Hepatocyte (in vitro differentiated cells): Measurements from ENCODE around the gene TDRD12. TPM values are rescaled to one million over a fixed set of nuclear protein-coding genes. Genes with fewer than 3 reads are reported as not detected.

Experiments used
- DNase-seq: peaks from one replicate; pipeline ENCODE4 v3.0.0-alpha.2; 2016; ENCODE audit warnings: low spot score
- H2AFZ ChIP-seq: fragments of 200-600 bp; sonication (generic); 2 replicates; pipeline ENCODE4 v1.6.0; 2016; ENCODE audit warnings: antibody characterized with exemption, mild to moderate bottlenecking
- H3K27ac ChIP-seq: fragments of 200-600 bp; sonication (generic); 2 replicates; pipeline ENCODE4 v1.5.1; 2016; ENCODE audit warnings: mild to moderate bottlenecking
- H3K27me3 ChIP-seq: fragments of 200-600 bp; sonication (generic); 2 replicates; pipeline ENCODE4 v1.6.1; 2016
- H3K36me3 ChIP-seq: fragments of 200-600 bp; sonication (generic); replicated peaks from 2 replicates; pipeline ENCODE4 v1.5.1; 2016; ENCODE audit warnings: low read depth; ENCODE audit not compliant: insufficient read depth
- H3K4me1 ChIP-seq: fragments of 200-600 bp; sonication (generic); 2 replicates; pipeline ENCODE4 v1.5.1; 2016; ENCODE audit warnings: mild to moderate bottlenecking, moderate library complexity; ENCODE audit not compliant: insufficient read depth
- H3K4me2 ChIP-seq: fragments of 200-600 bp; sonication (generic); 2 replicates; pipeline ENCODE4 v1.6.0; 2016
- H3K4me3 ChIP-seq: fragments of 200-600 bp; sonication (generic); 2 replicates; pipeline ENCODE4 v1.5.1; 2016; ENCODE audit warnings: mild to moderate bottlenecking
- H3K79me2 ChIP-seq: fragments of 200-600 bp; sonication (generic); 2 replicates; pipeline ENCODE4 v1.6.0; 2017; ENCODE audit warnings: mild to moderate bottlenecking
- H3K9me2 ChIP-seq: fragments of 200-600 bp; sonication (generic); replicated peaks from 2 replicates; pipeline ENCODE4 v1.6.0; 2017; ENCODE audit warnings: mild to moderate bottlenecking; ENCODE audit not compliant: insufficient read depth
- H3K9me3 ChIP-seq: fragments of 200-600 bp; sonication (generic); 2 replicates; pipeline ENCODE4 v1.5.1; 2016; ENCODE audit warnings: low read depth, mild to moderate bottlenecking
- H4K20me1 ChIP-seq: fragments of 200-600 bp; sonication (generic); 2 replicates; pipeline ENCODE4 v1.6.0; 2016; ENCODE audit warnings: mild to moderate bottlenecking; ENCODE audit not compliant: insufficient read depth, poor library complexity, severe bottlenecking
- CTCF ChIP-seq: fragments of 200-600 bp; sonication (generic); IDR thresholded peaks from 2 replicates; pipeline ENCODE4 v1.5.1; 2016; ENCODE audit warnings: antibody characterized with exemption, mild to moderate bottlenecking; ENCODE audit not compliant: poor library complexity
- EZH2 ChIP-seq: fragments of 200-600 bp; sonication (generic); IDR thresholded peaks from 2 replicates; pipeline ENCODE4 v1.6.1; 2016; ENCODE audit warnings: antibody characterized with exemption, mild to moderate bottlenecking, borderline replicate concordance
- EZH2phosphoT487 ChIP-seq: fragments of 200-600 bp; sonication (generic); IDR thresholded peaks from one replicate; pipeline ENCODE4 v1.6.1; 2018; ENCODE audit warnings: antibody characterized with exemption, mild to moderate bottlenecking, low read depth, moderate library complexity; ENCODE audit not compliant: unreplicated experiment, severe bottlenecking
- WGBS: methylation state at CpG from one replicate; pipeline ENCODE4 v1.1.6; 2016; ENCODE audit warnings: low lambda C conversion rate; ENCODE audit errors: missing lambda C conversion rate; 5-methylcytosine and 5-hydroxymethylcytosine counted together
- polyA plus RNA-seq: library from polyadenylated mRNA; unstranded; fragments of >200 nt; fragmentation: Nextera tagmentation; extraction: Ambion mirVana; gene quantifications from 2 replicates; pipeline ENCODE4 v1.2.1, GENCODE V29; 2016
- total RNA-seq: library from RNA; depleted of rRNA; stranded (reverse); fragments of >200 nt; gene quantifications from 2 replicates; pipeline ENCODE4 v1.2.3, GENCODE V29; 2014

TDRD12 gene
- total and polyA plus RNA-seq, 2 experiments from 2014 or later: 0.10 TPM; not detected in 1

GRCh38 chr19:32873247-32873959 lies 153.8 kb downstream of the TDRD12 start:
- no peaks in the 10 kb centered on the region for H3K9me3 ChIP-seq
- H3K36me3 ChIP-seq: no peaks in the 10 kb centered on the region
- H3K4me3 ChIP-seq: no peak overlapping the region
- no peak for TF ChIP-seq EZH2
- no peak overlapping the region for H3K4me2 ChIP-seq
- no peaks in the 10 kb centered on the region for H3K79me2 ChIP-seq
- H3K27ac ChIP-seq: no peak overlapping the region
- no peaks in the 10 kb centered on the region for H3K27me3 ChIP-seq
- no peak overlapping the region for H2AFZ ChIP-seq
- DNase-seq: no peak
- H3K4me1 ChIP-seq: peaks cover 6% of the 10 kb centered on the region
- no peaks in the 10 kb centered on the region for H4K20me1 ChIP-seq
- H3K9me2 ChIP-seq: no peaks in the 10 kb centered on the region
- WGBS: 88% methylated on average over 18 of the region's 18 CpGs

GRCh38 chr19:32874605-32875004 lies 155.0 kb downstream of the TDRD12 start:
- Histone ChIP-seq H3K4me3 (no peak overlapping the region), H4K20me1 (no peaks in the 10 kb centered on the region), H3K79me2 (no peaks in the 10 kb centered on the region), H2AFZ (no peak overlapping the region), H3K4me2 (no peak overlapping the region), H3K27me3 (no peaks in the 10 kb centered on the region), H3K9me3 (no peaks in the 10 kb centered on the region), H3K36me3 (no peaks in the 10 kb centered on the region), H3K27ac (no peak overlapping the region), H3K9me2 (no peaks in the 10 kb centered on the region), H3K4me1 (peaks cover 6% of the 10 kb centered on the region)
- WGBS: 92% methylated on average over 9 of the region's 9 CpGs
- no peak for DNase-seq
- TF ChIP-seq EZH2phosphoT487: no peak
- TF ChIP-seq EZH2: no peak
- no peak for TF ChIP-seq CTCF

GRCh38 chr19:32875428-32875827 lies 155.9 kb downstream of the TDRD12 start:
- Histone ChIP-seq H3K27me3 (no peaks in the 10 kb centered on the region), H3K4me1 (peaks cover 2% of the 10 kb centered on the region)
- no peak for DNase-seq

More at GRCh38 chr19:32875428-32875827, 155.9 kb downstream of the TDRD12 start:
- Histone ChIP-seq H3K9me3 (no peaks in the 10 kb centered on the region), H3K27ac (no peak overlapping the region), H2AFZ (no peak overlapping the region), H3K4me3 (no peak overlapping the region), H3K9me2 (no peaks in the 10 kb centered on the region), H3K79me2 (no peaks in the 10 kb centered on the region), H3K4me2 (no peak overlapping the region), H4K20me1 (no peaks in the 10 kb centered on the region), H3K36me3 (no peaks in the 10 kb centered on the region)
- WGBS: 78% methylated on average over 7 of the region's 7 CpGs
- TF ChIP-seq CTCF (no peak), EZH2phosphoT487 (no peak), EZH2 (no peak)
